Fibroblast of the aortic adventitia (primary cell): ENCODE measurements around the gene STPG2. TPM values are rescaled to one million over a fixed set of nuclear protein-coding genes. Genes with fewer than 3 reads are reported as not detected.
A peak's percentile ranks its signal among the peaks of the same experiment; 100 is the strongest.

Source experiments
- DNase-seq: peaks from one replicate; pipeline ENCODE4 v3.0.0-alpha.2; 2010; ENCODE audit warnings: low read depth
- H3K4me3 ChIP-seq: 2 replicates; pipeline ENCODE4 v1.5.1; 2011; ENCODE audit warnings: low read depth, mild to moderate bottlenecking, control low read depth, low read length, moderate library complexity
- CTCF ChIP-seq: IDR thresholded peaks from 2 replicates; pipeline ENCODE4 v1.5.1; 2011; ENCODE audit warnings: mild to moderate bottlenecking, low read length, control low read depth, inconsistent platforms; ENCODE audit not compliant: insufficient read depth
- total RNA-seq: library from RNA; depleted of rRNA; stranded (reverse); fragments of >200 nt; gene quantifications from 2 replicates; pipeline ENCODE4 v1.2.3, GENCODE V29; 2012; ENCODE audit warnings: low replicate concordance

The STPG2 gene
- total RNA-seq, 1 donor: 0.18 TPM

- H3K4me3 ChIP-seq: no peak overlapping the region
- DNase-seq: no peak
- no peak for TF ChIP-seq CTCF
Observed at GRCh38 chr4:98125585-98125984, 17.7 kb downstream of the STPG2 start.

GRCh38 chr4:98117363-98117762, 25.9 kb downstream of the STPG2 start:
- DNase-seq: no peak
- H3K4me3 ChIP-seq: no peak overlapping the region
- TF ChIP-seq CTCF: no peak

GRCh38 chr4:98113012-98113411, 30.3 kb downstream of the STPG2 start:
- DNase-seq: peak; percentile 34
- peak; percentile 23 for TF ChIP-seq CTCF
- H3K4me3 ChIP-seq: no peak overlapping the region

- no peak overlapping the region for H3K4me3 ChIP-seq
- no peak for TF ChIP-seq CTCF
- no peak for DNase-seq
Observed at GRCh38 chr4:98110929-98111328, 32.3 kb downstream of the STPG2 start.

GRCh38 chr4:98110214-98110613, 33.1 kb downstream of the STPG2 start:
- TF ChIP-seq CTCF: no peak
- DNase-seq: no peak
- H3K4me3 ChIP-seq: no peak overlapping the region

GRCh38 chr4:98102660-98103059, 40.6 kb downstream of the STPG2 start:
- no peak for TF ChIP-seq CTCF
- no peak for DNase-seq
- no peak overlapping the region for H3K4me3 ChIP-seq

GRCh38 chr4:98101988-98102387, 41.3 kb downstream of the STPG2 start:
- TF ChIP-seq CTCF: no peak
- no peak overlapping the region for H3K4me3 ChIP-seq
- no peak for DNase-seq
